T1000 (cell line): ENCODE results near the gene RPS23.

Experiments
- DNase-seq: peaks from one replicate; lab custom pipeline; 2025; ENCODE audit warnings: mixed read lengths; lab: John Stamatoyannopoulos, UW

Gene RPS23

GRCh38 chr5:82244854-82245635 is 33.1 kb downstream of the RPS23 start:
- DNase-seq = no peak

GRCh38 chr5:82244151-82244550 is 34.0 kb downstream of the RPS23 start:
- DNase-seq = no peak

- no peak for DNase-seq
Observed at GRCh38 chr5:82234885-82235284, 43.3 kb downstream of the RPS23 start.

- DNase-seq = peak; percentile 17
Observed at GRCh38 chr5:82225525-82226172, 52.5 kb downstream of the RPS23 start.
